Measurements from ENCODE around the gene RELL1.

DNA sequence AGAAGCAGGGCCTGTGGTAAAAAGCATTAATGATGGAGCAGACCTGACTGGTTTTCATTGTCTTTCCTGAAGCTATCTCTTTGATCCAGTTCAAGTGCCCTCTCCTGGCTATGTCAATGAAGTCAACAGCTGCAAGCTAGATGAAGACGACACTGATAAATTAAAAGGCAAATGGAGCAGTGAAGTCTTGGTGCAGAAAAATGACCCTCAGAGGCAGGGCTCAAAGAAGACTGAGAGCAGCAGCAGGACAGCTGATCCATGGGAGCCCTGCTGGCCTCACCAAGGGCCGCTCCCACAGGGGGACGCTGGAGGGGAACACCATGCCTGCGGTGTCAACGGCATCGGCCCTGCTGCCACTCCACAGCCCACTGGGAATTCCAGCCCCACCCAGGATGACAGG, 96.2 kb downstream of the RELL1 start:
- TF ChIP-seq POLR2A (IDR thresholded peaks at IDR 0.05): no peak
- TF ChIP-seq CTCF (IDR thresholded peaks at IDR 0.05): no peak
